ENCODE measurements around the gene AOAH. TPM values are rescaled to one million over a fixed set of nuclear protein-coding genes. Genes with fewer than 3 reads are reported as not detected.

AOAH gene, protein sequence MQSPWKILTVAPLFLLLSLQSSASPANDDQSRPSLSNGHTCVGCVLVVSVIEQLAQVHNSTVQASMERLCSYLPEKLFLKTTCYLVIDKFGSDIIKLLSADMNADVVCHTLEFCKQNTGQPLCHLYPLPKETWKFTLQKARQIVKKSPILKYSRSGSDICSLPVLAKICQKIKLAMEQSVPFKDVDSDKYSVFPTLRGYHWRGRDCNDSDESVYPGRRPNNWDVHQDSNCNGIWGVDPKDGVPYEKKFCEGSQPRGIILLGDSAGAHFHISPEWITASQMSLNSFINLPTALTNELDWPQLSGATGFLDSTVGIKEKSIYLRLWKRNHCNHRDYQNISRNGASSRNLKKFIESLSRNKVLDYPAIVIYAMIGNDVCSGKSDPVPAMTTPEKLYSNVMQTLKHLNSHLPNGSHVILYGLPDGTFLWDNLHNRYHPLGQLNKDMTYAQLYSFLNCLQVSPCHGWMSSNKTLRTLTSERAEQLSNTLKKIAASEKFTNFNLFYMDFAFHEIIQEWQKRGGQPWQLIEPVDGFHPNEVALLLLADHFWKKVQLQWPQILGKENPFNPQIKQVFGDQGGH
- 5.0 TPM for total RNA-seq

GRCh38 chr7:36723951-36724664, at the start of gene AOAH:
AOAH (minus strand) TSS chr7:36724494; CDS start chr7:36724148, 346 bp downstream.

Measured in parietal lobe (tissue), 1 donor.